Measurements from ENCODE around the gene SIDT2.

Gene SIDT2

GRCh38 chr11:117222991-117223740, 44.6 kb downstream of the SIDT2 start:
- Histone ChIP-seq H3F3A (ENCODE audit: insufficient read depth, low read length) (no peaks in the 10 kb centered on the region), H3K9me2 (ENCODE audit: low read depth, low read length) (no peaks in the 10 kb centered on the region), H3K36me3 (ENCODE audit: insufficient read depth, low read length) (peaks cover 70% of the 10 kb centered on the region), H2AFZ (ENCODE audit: low read length) (no peak overlapping the region), H3K27me3 (ENCODE audit: insufficient read depth, low read length) (no peaks in the 10 kb centered on the region), H3K27ac (ENCODE audit: low read depth, low read length, poor library complexity, severe bottlenecking) (no peak overlapping the region), H3K79me2 (ENCODE audit: insufficient read depth, low read length) (no peaks in the 10 kb centered on the region), H3K9ac (ENCODE audit: low read length) (no peak overlapping the region), H3K4me2 (ENCODE audit: low read length) (no peak overlapping the region), H4K20me1 (ENCODE audit: insufficient read depth, low read length) (no peaks in the 10 kb centered on the region), H3K4me1 (ENCODE audit: insufficient read depth, low read length, severe bottlenecking) (no peaks in the 10 kb centered on the region), H3K4me3 (ENCODE audit: low read depth, low read length, poor library complexity, severe bottlenecking) (no peak overlapping the region), H3K9me3 (ENCODE audit: low read length) (no peaks in the 10 kb centered on the region)
- TF ChIP-seq CTCF (IDR thresholded peaks at IDR 0.05; ENCODE audit: low read length): no peak
- no peak for TF ChIP-seq EZH2 (IDR thresholded peaks at IDR 0.05; ENCODE audit: borderline replicate concordance, low read length)

DNA sequence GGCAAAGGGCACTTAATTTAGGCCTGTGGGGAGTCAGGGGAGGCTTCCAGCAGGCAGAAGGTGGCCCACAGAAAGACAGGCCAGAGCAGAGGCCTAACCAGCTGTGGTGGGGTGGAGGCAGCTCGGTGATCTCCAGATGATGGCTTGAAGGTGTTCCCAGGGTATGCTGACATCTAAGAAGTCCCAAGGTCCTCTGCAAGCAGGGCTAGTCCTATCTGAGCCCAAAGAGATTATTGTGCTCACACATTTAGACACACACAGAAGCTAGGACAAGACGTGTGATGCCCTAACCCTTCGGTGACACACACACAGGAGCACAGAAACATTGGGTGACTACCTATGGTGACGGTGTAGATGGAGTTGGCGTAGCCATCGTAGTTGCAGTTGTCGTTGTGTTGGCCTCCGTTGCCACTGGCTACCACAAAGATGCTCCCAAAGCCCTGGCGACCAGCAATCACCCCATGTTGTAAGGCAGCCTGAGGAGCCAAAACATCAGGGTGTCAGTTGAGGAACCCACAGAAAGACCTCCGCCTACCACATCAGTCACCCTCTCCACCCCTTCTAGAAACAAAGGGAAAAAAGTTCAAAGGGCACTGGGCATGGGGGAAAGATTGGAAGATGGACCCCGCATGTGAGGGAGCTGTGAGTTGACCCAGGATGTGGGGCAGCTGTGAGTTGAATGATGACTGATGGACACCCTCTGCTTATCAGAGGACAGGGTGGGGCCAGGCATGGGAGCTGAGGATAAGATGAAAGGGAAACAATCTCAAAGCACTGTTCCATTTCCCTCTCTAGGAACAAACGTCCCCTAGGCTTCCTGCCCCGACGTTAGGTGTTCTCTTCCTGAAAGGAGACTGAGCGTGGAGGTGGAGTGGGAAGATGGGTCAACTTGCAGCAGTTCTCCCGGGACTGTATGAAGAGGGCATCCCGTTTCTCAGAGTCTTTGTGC, 45.5 kb downstream of the SIDT2 start:
- H3K79me2 ChIP-seq (ENCODE audit: insufficient read depth, low read length): no peaks in the 10 kb centered on the region
- H4K20me1 ChIP-seq (ENCODE audit: insufficient read depth, low read length): no peaks in the 10 kb centered on the region
- no peak overlapping the region for H3K9ac ChIP-seq (ENCODE audit: low read length)
- H3K4me2 ChIP-seq (ENCODE audit: low read length): no peak overlapping the region
- H3K27me3 ChIP-seq (ENCODE audit: insufficient read depth, low read length): no peaks in the 10 kb centered on the region
- H3K4me1 ChIP-seq (ENCODE audit: insufficient read depth, low read length, severe bottlenecking): no peaks in the 10 kb centered on the region
- H3K27ac ChIP-seq (ENCODE audit: low read depth, low read length, poor library complexity, severe bottlenecking): no peak overlapping the region
- no peaks in the 10 kb centered on the region for H3K9me2 ChIP-seq (ENCODE audit: low read depth, low read length)
- peaks cover 65% of the 10 kb centered on the region for H3K36me3 ChIP-seq (ENCODE audit: insufficient read depth, low read length)
- no peak overlapping the region for H3K4me3 ChIP-seq (ENCODE audit: low read depth, low read length, poor library complexity, severe bottlenecking)
- H3K9me3 ChIP-seq (ENCODE audit: low read length): no peaks in the 10 kb centered on the region
- no peak overlapping the region for H2AFZ ChIP-seq (ENCODE audit: low read length)
- TF ChIP-seq CTCF (IDR thresholded peaks at IDR 0.05; ENCODE audit: low read length) (no peak), EZH2 (IDR thresholded peaks at IDR 0.05; ENCODE audit: borderline replicate concordance, low read length) (no peak)
- no peaks in the 10 kb centered on the region for H3F3A ChIP-seq (ENCODE audit: insufficient read depth, low read length)

GRCh38 chr11:117225553-117226170, 47.1 kb downstream of the SIDT2 start:
- peaks cover 66% of the 10 kb centered on the region for H3K36me3 ChIP-seq (ENCODE audit: insufficient read depth, low read length)
- H3K4me3 ChIP-seq (ENCODE audit: low read depth, low read length, poor library complexity, severe bottlenecking): no peak overlapping the region
- no peaks in the 10 kb centered on the region for H3F3A ChIP-seq (ENCODE audit: insufficient read depth, low read length)
- H3K27ac ChIP-seq (ENCODE audit: low read depth, low read length, poor library complexity, severe bottlenecking): no peak overlapping the region
- H3K9me2 ChIP-seq (ENCODE audit: low read depth, low read length): no peaks in the 10 kb centered on the region
- H4K20me1 ChIP-seq (ENCODE audit: insufficient read depth, low read length): no peaks in the 10 kb centered on the region
- peaks cover 10% of the 10 kb centered on the region for H3K4me1 ChIP-seq (ENCODE audit: insufficient read depth, low read length, severe bottlenecking)
- no peak overlapping the region for H3K4me2 ChIP-seq (ENCODE audit: low read length)
- no peaks in the 10 kb centered on the region for H3K9me3 ChIP-seq (ENCODE audit: low read length)
- no peaks in the 10 kb centered on the region for H3K27me3 ChIP-seq (ENCODE audit: insufficient read depth, low read length)
- no peak for TF ChIP-seq EZH2 (IDR thresholded peaks at IDR 0.05; ENCODE audit: borderline replicate concordance, low read length)
- TF ChIP-seq CTCF (IDR thresholded peaks at IDR 0.05; ENCODE audit: low read length): no peak
- no peak overlapping the region for H3K9ac ChIP-seq (ENCODE audit: low read length)
- H2AFZ ChIP-seq (ENCODE audit: low read length): no peak overlapping the region
- H3K79me2 ChIP-seq (ENCODE audit: insufficient read depth, low read length): no peaks in the 10 kb centered on the region

Data from OCI-LY1 (cell line).